Head of caudate nucleus (tissue), 42 donors: ENCODE measurements around the gene CRACR2A.

Source experiments
- DNase-seq, 42 donors: peaks; one replicate each; pipeline versions ENCODE4 v3.0.0 to v3.0.0-alpha.2; 2020 to 2021; ENCODE audit warnings: mixed read lengths in 7 of 42
- intact Hi-C: fragments of 100-400 bp; cut with DNase I; formaldehyde crosslinking; loops from one replicate; pipeline ENCODE4 v1.15.0; 2022

Gene CRACR2A, protein sequence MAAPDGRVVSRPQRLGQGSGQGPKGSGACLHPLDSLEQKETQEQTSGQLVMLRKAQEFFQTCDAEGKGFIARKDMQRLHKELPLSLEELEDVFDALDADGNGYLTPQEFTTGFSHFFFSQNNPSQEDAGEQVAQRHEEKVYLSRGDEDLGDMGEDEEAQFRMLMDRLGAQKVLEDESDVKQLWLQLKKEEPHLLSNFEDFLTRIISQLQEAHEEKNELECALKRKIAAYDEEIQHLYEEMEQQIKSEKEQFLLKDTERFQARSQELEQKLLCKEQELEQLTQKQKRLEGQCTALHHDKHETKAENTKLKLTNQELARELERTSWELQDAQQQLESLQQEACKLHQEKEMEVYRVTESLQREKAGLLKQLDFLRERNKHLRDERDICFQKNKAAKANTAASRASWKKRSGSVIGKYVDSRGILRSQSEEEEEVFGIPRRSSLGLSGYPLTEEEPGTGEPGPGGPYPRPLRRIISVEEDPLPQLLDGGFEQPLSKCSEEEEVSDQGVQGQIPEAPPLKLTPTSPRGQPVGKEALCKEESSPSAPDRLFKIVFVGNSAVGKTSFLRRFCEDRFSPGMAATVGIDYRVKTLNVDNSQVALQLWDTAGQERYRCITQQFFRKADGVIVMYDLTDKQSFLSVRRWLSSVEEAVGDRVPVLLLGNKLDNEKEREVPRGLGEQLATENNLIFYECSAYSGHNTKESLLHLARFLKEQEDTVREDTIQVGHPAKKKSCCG

DNA sequence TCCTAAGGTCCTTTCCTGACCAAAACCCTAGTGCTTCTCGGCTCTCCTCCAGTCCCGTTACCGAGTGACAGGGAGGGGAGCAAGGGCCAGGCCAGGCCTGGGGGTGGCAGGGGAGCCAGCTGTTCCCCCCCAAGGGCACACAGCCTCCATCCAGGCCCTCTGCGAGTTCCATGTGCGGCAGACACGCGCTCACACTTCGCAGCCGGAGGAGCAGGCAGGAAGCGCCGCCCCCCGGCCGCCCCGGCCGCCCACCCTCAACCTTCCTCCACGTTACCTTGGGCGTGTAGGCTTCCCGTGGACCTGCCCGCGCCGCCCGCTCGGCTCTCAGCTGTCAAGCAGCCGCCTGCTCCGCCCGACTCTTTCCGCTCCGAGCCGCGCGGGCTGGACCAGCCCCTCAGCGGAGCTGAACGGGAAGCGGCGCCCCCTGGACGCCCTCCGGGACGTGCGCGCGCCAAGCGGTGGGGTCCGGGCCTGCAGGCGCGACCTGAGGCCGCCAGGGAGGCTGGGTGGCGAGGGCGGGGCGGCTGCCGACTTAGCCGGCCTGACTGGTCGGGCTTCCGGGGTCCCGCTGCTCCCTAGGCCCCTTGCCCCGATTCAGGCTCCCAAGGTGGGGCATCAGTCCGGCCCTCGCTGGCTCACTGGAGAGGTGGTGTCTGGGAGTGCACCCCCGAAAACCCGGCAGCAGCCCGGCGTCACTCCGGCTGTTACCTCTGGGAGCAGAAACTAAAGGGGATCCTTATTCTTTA lies at the start of gene CRACR2A:
TSS of gene CRACR2A (minus strand) at position 369 of the 746 bp plus-strand sequence. CDS start 56,110 bp downstream, outside the sequence.
- peak in 38 of 42 donors; percentile 2 to 65 (median 36) for DNase-seq
- intact Hi-C loops, result no loop called here

DNA sequence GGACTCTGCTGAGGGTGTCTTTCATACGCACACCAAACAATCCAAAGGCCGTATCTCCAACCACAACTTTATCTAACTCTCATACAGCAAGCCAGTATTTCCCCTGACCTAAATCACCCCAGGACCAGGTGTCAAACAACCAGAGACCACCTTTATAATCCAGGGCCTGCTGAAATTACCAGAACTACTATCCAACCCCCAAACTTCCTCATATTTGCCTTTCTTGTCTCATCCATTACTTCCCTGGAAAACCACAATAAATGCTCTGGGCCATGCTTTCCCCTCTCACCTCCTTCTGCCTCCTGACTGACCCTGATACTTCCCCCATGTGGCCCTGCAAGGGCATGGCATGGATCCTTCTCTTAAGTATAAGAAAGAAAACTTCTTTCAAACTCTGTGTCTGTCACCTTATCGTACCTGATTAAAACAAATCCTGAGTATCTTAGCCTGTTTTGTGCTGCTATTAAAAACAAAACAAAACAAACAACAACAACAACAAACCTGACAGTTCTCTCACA lies 44.7 kb upstream of the CRACR2A start:
- intact Hi-C loops, result no loop called here
- no peak for DNase-seq

DNA sequence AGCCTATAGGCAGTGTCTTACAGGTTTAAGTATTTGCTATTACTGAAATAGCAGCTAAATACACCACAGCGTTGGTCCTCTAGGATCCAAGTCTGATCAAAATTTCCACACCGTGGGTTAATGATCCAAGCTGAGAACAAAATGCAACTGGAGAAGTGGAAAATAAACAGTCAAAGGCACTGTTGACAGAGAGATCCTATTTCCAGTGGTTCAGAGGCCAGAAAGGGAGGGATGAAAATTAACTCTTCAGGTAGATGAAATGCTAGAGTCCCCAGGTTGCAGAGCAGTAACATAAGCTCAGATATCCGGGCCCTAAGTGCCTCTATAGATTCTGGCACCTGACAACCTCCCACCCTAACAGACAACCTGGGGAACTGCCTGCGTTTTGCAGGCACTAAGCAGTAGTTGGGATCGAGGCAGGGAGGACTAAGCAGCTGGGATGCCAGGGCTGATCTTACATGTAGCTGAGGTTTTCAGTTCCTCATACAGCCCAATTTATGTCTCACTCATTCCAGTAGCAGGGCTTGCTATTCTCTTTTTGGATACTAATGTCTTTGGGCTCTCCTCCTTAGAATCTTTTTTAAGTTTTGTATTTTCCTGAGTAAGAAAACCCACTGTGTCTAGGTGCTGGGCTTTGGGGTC lies 42.7 kb upstream of the CRACR2A start:
- DNase-seq, result no peak
- intact Hi-C loops, result no loop called here

DNA sequence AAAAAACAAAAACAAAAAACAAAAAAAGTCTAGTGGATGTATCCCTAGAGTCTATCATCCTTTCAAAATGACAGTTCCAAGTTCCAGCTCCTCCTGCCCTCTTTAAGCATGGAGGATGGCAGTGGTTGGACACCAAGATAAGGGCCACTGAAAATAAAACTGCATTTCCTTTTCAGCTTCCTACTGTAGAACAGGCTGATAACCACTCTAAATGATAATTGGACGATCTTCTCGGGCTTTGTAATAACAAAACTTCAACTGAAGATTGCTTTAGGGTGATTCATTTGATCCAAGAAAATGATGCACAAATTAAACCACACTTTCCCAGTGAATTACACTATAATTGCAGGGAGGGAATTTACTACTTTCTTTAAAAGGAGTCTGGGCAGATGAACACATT lies 42.2 kb upstream of the CRACR2A start:
- intact Hi-C loops, result no loop called here
- DNase-seq, result no peak

DNA sequence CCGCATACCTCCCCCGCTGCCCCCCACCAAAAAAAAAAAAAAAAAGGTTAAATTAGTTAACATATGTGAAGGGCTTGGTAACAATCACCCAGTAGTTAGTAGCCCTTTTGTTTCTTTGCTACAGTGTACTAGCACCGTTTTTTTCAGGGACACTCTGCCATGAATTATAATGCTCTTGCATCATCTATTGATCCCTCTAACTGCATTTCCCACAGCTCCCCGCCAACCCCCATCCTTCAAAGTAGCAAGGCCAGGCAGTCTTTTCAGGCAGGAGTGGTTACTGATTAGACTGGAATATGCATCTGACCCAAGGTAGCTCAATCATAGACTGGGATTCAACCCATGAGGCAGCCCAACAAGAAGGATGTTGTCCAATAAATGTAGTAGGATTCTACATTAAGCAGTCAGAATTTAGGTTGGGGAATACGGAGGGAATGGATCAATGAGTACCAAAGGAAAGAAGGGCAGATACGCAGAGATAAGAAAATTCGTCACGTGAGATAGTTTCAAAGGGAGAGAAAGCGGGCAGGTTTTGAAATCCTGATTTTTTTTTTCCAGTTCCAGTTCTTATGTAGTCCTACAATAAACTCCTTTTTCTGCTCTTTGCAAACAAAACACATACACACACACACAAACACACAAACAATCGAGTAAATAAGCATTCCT lies 39.8 kb upstream of the CRACR2A start:
- intact Hi-C loops, result no loop called here
- DNase-seq, result no peak

DNA sequence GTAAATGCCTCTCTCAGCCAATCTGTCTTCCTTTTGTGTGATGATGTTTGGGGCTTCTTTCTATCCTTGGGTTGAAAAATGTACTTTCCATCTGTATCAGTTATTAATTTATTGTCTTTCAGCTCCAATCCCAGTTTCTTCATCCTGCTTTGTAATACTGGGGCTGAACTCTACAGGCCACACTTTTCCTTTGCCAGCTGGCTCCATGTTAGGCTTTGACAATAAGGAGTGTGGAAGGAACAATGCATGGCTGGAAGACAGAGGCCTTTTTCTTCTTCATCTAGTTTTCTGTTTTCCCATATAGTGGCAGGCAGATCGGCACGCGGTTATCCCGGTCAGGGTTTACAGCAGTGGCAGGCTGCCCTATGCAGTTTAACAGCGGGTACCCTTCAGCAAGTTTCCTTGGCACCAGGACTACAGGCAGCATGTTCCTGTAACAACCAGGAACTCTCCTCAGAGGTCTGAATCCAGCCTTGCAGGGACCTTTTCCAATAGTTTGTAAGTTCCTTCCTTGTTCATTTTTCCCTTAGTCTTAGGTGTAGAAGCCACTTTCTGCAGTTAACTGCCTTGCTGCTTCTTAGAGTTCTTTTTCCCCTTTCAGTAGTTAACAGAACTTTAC lies 38.5 kb upstream of the CRACR2A start:
- DNase-seq, result peak in 1 of 42 donors; percentile 2
- intact Hi-C loops, result no loop called here

DNA sequence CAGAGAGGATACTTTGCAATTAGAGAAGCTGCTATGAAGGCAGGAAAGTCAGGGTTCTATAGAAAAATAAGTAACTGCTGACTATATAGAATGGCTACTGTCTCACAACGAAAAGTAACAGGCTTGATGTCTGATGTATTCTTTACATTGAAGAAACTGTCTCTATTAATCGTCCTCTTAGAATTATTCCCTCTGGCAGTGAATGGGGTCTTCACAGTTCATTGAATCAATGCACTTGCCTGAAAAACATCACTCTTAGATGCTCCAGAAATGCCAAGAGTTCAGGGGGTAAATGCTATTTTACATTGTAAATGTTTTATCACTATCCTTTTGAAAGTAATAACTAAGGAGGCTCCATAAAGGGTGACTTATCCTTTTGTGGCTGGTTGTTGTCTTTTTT lies 37.7 kb upstream of the CRACR2A start:
- intact Hi-C loops, result no loop called here

DNA sequence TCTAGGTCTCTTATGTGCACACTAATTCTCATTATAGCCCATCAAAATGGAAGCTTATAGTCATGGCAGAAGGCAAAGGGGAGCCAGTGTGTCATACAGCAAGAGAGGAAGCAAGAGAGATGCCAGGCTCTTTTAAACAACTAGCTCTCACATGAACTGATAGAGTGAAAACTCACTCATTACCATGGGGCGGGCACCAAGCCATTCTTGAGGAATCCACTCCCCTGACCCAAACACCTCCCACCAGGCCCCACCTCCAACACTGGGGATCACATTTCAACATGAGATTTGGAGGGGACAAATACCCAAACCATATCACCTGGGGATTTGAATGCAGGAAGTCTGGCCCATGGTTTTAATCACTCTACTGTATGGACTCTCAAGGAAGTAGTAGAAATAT lies 36.9 kb upstream of the CRACR2A start:
- intact Hi-C loops, result no loop called here
- no peak for DNase-seq

More for the DNA sequence above, 37.7 kb upstream of the CRACR2A start:
- DNase-seq, result no peak

DNA sequence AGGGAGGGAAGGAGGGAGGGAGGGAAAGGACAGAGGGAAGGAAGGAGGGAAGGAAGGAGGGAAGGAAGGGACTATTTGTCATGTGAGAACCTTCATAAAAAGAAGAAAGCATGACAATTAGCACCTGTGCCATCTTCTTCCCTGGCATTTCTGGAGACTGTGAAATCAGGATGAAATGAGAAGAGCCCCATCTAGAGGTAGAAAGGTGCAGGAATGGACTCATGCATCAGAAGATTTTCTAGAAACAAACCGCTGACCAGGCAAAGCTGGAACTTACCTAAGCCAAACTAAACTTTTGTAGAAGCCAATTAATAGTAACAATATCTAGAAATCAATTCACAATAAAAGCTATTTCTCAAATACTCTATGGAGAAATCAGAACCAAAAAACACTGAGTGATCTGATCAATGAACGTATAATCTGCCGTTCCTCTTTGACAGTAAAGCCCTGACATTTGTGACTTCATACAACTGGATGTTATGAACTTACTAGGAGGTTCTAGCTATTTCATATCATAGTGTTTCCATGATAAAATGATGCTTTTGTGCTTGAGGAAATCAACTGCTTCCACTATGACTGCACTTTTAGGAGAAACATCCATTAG lies 24.4 kb upstream of the CRACR2A start:
- peak in 11 of 42 donors; percentile 13 to 53 (median 28) for DNase-seq
- intact Hi-C loops, result no loop called here

DNA sequence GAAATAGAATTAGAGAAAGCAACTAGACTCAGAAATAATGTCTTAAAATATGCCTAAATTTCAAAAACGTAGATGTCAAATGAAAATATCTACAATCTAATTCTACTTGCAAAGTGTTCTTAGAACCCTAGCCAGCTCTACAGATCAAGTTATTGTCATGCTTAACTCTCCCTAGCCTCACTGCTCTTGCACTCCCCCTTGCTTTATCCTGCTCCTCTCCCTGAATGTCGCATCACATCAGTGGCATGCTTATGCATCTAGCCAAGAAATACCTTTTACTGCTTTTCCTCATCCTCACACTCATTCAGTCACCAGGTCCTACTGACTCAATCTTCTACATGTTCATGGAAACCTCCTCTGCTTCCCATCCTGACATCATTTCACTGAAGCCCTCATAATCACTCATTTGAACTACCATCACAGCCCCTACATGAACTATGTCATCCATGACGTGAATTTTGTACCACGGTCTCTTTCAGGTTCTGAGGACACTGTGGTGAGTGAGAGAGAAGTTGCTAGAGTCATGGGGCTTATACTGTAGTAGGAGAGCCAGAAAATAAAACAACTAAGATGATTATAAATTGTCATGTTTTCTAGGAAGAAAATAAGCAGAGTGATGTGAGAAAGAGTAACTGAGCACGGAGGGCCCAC lies 22.6 kb upstream of the CRACR2A start:
- DNase-seq, result no peak
- intact Hi-C loops, result no loop called here

DNA sequence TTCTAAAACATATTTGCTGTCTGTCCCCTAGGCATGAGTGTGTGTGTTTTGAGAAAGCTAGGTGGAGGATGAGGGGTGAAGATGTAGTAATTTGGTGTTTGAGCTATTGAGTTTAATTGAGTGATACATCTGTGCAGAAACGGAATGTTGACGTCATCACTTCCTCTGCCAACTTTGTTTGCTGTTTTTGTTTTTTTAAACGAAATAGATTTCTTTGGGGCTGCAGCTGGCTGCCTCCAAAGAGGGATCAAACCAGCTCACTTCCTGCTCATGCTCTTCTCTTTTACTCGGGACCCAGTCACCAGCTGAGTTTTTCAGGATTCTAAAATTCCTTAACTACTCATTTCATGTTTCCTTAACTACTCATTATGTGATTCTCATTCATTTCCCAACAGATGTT lies 19.5 kb upstream of the CRACR2A start:
- DNase-seq, result no peak
- intact Hi-C loops, result no loop called here

DNA sequence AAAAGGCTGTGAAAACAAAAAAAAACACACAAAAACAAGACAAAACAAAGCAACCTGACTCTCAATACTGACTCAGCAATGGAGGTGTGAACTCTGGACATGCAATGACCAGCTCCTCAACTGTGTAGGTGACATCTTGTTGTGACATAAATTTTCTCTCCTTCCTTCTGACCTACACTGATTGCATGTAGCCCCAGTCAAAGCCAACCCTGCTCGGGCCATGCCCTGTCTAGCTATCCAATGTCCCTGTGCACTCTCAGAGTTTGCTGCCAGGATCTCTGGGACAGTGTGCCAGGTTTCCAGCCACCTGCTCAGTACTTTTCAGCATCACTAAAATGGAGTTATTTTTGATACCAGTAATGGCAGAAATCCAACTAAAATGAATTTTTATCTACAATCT lies 18.9 kb upstream of the CRACR2A start:
- intact Hi-C loops, result no loop called here
- DNase-seq, result no peak

DNA sequence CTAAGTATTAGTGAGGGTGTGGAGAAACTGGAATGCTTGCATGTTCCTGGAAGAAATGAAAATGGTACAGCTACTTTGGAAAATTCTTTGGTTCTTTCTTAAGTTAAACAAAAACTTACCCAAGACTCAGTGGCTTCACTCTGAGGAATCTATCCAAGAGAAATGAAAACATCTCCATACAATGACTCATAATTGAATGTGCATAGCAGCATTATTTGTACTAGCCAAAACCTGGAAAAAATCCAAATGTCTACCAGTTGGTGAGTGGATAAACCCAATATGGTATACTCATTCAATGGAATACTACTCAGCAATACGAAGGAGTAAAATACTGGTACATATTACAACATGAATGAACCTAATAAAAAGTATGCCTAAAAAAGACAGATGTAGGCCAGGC lies 18.0 kb upstream of the CRACR2A start:
- no peak for DNase-seq
- intact Hi-C loops, result no loop called here

DNA sequence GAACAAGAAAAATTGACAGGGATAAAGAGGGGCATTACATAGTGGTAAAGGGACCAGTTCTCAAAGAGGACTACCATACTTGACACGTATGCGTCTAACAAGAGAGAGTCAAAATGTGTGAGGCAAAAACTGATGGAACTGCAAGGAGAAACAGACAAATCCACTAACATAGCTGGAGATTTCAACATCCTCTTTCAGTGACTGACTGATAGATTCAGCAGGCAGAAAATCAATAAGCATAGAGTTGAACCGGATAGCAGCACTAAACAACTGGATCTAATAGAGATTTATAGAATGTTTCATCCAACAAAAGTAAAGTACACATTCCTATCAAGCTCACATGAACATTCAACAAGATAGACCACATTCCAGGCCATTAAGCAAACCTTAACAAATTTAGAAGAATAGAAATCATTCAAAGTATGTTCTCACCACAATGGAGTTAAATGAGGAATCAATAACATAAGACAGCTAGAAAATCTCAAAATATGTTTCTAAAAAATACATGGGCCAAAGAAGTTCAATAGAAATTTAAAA lies 16.1 kb upstream of the CRACR2A start:
- no peak for DNase-seq

DNA sequence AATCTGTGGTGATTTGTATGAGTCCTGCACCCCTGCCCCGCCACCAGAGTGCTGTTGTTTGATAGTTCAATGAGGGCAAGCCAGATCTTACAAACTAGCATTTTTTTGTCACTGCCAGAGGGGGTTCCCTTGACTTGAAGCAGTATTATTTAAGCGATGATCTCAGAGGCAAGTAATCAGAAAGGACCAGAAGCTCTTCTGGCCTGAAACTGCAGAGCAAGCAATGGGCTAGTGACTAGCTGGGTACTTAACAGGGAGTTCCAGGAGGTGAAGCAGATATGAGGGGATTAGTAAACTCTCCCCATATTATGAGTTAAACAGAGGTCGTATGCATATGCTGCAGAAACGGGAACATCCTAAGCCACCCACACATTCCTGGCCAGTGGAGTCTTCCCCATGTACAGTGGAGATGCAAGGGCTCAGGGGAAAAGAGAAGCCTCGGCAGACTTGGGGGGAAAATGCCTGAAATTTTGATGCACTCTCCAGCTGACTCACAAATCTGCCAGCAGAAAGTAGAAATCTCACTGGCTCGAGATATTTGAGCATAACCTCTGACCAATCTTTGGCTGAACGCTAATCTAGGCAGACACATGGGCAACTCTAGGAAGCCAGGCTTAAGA lies 8.3 kb upstream of the CRACR2A start:
- intact Hi-C loops, result no loop called here
- peak in 1 of 42 donors; percentile 19 for DNase-seq

More for the DNA sequence above, 16.1 kb upstream of the CRACR2A start:
- intact Hi-C loops, result no loop called here

DNA sequence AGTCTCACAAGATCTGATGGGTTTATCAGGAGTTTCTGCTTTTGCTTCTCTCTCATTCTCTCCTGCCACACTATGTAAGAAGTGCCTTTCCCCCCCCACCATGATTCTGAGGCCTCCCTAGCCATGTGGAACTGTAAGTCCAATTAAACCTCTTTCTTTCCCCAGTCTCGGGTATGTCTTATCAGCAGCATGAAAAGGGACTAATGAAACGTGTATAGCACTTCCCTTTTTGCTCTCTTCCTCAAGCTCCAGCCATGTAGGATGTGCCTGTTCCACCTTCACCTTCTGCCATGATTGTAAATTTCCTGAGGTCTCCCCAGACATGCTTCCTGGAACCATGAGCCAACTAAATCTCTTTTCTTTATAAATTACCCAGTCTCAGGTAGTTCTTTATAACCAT lies 7.0 kb upstream of the CRACR2A start:
- DNase-seq, result no peak
- intact Hi-C loops, result no loop called here

DNA sequence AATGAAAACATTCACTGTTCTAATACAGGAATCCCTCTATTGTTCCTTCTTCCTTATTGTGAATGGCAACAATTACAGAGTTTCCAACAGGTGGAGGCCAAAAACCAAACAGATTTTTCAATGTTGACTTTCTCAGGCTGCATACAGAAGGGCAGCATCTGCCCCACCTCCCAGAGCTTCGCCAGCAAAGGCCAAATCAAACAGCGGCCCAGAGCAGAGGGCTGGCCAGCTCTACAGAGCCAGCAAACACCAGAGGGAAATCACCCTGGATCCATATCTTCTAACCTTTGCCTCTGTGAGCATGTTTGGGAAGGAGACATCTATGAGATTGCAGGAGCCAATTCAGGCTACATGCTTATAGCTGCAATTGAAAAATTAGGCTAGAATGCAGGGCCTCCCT lies 4.4 kb upstream of the CRACR2A start:
- intact Hi-C loops, result no loop called here
- DNase-seq, result no peak
